ENCODE measurements around the gene ERGIC1. TPM values are rescaled to one million over a fixed set of nuclear protein-coding genes. Genes with fewer than 3 reads are reported as not detected.
"Not testable (repeated sequence)": the region's sequence is repeated elsewhere in the genome, so short reads cannot be mapped to it uniquely, and the experiment has no call there.

Gene ERGIC1
- total and polyA plus RNA-seq, 2 of the 8 experiments (the other 6 are each of a cell fraction or from before 2014, with no cell fraction given) = 95.3 to 106 TPM

GRCh38 chr5:172897067-172897466, 63.0 kb downstream of the ERGIC1 start:
- FAIRE-seq; H2AK5ac ChIP-seq (ENCODE audit: low read depth, low read length); H2AFZ ChIP-seq (ENCODE audit: low read length); H3K18ac ChIP-seq (ENCODE audit: extremely low read depth, low read length); H2BK20ac ChIP-seq (ENCODE audit: low read length); H4K91ac ChIP-seq (replicated peaks; ENCODE audit: insufficient read length, low read length); H3K4me1 ChIP-seq (replicated peaks in 1 of 4; ENCODE audit: control insufficient read depth in 3 of 4, insufficient read depth in 4 of 4, low read length in 3 of 4); H3K9me3 ChIP-seq (ENCODE audit: insufficient read depth in 2 of 2, low read depth in 1 of 2, low read length in 1 of 2); H3K27ac ChIP-seq (ENCODE audit: low read depth, low read length); DNase-seq (ENCODE audit: low read depth in 1 of 2, low spot score in 2 of 2); H2BK12ac ChIP-seq (ENCODE audit: low read depth, low read length); H4K8ac ChIP-seq (ENCODE audit: extremely low read depth, insufficient read depth, low read length); H3K14ac ChIP-seq (ENCODE audit: insufficient read length); H3K4ac ChIP-seq (replicated peaks; ENCODE audit: insufficient read length, low read depth, low read length); H2BK5ac ChIP-seq (ENCODE audit: low read depth, low read length); H3K79me1 ChIP-seq (ENCODE audit: low read depth, low read length); H3K4me3 ChIP-seq (ENCODE audit: extremely low read depth in 1 of 4, insufficient read depth in 2 of 4, low read depth in 3 of 4, low read length in 4 of 4); H2BK120ac ChIP-seq (replicated peaks; ENCODE audit: low read depth, low read length); H3K9ac ChIP-seq (replicated peaks in 1 of 4; ENCODE audit: extremely low read depth in 1 of 4, low read depth in 3 of 4, low read length in 3 of 4); H3K79me2 ChIP-seq (ENCODE audit: control insufficient read depth in 1 of 2, insufficient read depth in 2 of 2, low read length in 2 of 2); H3K23me2 ChIP-seq (ENCODE audit: low read depth, low read length); H2BK15ac ChIP-seq (ENCODE audit: low read length); H4K5ac ChIP-seq (ENCODE audit: insufficient read length, low read depth, low read length); H3K23ac ChIP-seq (ENCODE audit: insufficient read length); H3K27me3 ChIP-seq (replicated peaks in 1 of 4; ENCODE audit: control insufficient read depth in 3 of 4, extremely low read depth in 1 of 4, insufficient read depth in 3 of 4, low read length in 3 of 4); H3K4me2 ChIP-seq (ENCODE audit: insufficient read depth in 1 of 2, low read depth in 2 of 2, low read length in 2 of 2); H4K20me1 ChIP-seq (replicated peaks in 1 of 2; ENCODE audit: control insufficient read depth in 1 of 2, insufficient read depth in 2 of 2, low read length in 2 of 2); H3K56ac ChIP-seq (replicated peaks; ENCODE audit: insufficient read length, low read depth, low read length): not testable (repeated sequence)
- 93% methylated on average over 6 of the region's 7 CpGs; no CpG with 5 or more reads in 1 of the 2 experiments for whole genome bisulfite sequencing, 2 experiments (ENCODE audit: extremely low coverage in 1 of 2, insufficient coverage in 1 of 2, insufficient read length in 1 of 2, insufficient replicate concordance in 2 of 2, low coverage in 1 of 2, low lambda C conversion rate in 2 of 2, missing lambda C conversion rate in 1 of 2)
- peaks cover 0 to 21% (median 7%) of the 10 kb centered on the region in 4 experiments; a peak in 5 of 8 replicates for H3K36me3 ChIP-seq (ENCODE audit: control insufficient read depth in 2 of 4, insufficient read depth in 4 of 4, low read length in 3 of 4)
- ChIA-PET POLR2A (ENCODE audit: partially characterized antibody) (interaction anchor here (0.9 kb wide), 1 partner anchor 13 kb away, joined by 3 read pairs; no protein-coding TSS in a partner anchor), CTCF (ENCODE audit: partially characterized antibody) (interaction anchor here (0.8 to 2.1 kb wide), 5 partner anchors 24 to 183 kb away, joined by 3 to 8 read pairs (median 5); no protein-coding TSS in a partner anchor)
